NOMO-1 treated with DMSO at 0.1 percent for 48 hours (cell line): Measurements from ENCODE around the gene THAP11.

ENCODE experiments used
- DNase-seq: peaks from one replicate; lab custom pipeline; 2025; ENCODE audit not compliant: unreplicated experiment; lab: John Stamatoyannopoulos, UW

Gene THAP11

DNA sequence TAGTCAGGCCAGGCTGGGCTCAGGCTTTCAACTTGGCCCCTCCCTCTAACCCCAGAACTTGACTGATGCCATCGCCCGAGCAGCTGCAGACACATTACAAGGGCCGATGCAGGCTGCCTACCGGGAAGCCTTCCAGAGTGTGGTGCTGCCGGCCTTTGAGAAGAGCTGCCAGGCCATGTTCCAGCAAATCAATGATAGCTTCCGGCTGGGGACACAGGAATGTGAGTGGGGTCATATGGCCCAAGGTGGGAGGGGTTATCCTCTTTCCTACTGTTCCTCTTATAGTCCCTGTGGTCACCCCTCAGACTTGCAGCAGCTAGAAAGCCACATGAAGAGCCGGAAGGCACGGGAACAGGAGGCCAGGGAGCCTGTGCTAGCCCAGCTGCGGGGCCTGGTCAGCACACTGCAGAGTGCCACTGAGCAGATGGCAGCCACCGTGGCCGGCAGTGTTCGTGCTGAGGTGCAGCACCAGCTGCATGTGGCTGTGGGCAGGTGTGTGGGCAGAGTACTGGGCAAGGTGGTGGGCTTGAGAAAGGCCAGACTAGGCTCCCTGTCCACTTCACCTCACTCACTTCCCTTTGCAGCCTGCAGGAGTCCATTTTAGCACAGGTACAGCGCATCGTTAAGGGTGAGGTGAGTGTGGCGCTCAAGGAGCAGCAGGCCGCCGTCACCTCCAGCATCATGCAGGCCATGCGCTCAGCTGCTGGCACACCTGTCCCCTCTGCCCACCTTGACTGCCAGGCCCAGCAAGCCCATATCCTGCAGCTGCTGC lies 40.4 kb downstream of the THAP11 start:
- no peak for DNase-seq

- no peak for DNase-seq
Measured at GRCh38 chr16:67883146-67883871, 41.2 kb downstream of the THAP11 start.

- DNase-seq, result peak; percentile 25
Measured at GRCh38 chr16:67883872-67884261, 41.7 kb downstream of the THAP11 start.

GRCh38 chr16:67884684-67885083 lies 42.6 kb downstream of the THAP11 start, which contains the start of gene NRN1L:
Gene NRN1L, plus strand, starts transcription at chr16:67884885. Its CDS starts 19 bp downstream, at chr16:67884904.
- DNase-seq, result no peak

GRCh38 chr16:67885545-67885944 lies 43.4 kb downstream of the THAP11 start:
- no peak for DNase-seq

GRCh38 chr16:67885976-67886375 lies 43.9 kb downstream of the THAP11 start:
- no peak for DNase-seq

DNA sequence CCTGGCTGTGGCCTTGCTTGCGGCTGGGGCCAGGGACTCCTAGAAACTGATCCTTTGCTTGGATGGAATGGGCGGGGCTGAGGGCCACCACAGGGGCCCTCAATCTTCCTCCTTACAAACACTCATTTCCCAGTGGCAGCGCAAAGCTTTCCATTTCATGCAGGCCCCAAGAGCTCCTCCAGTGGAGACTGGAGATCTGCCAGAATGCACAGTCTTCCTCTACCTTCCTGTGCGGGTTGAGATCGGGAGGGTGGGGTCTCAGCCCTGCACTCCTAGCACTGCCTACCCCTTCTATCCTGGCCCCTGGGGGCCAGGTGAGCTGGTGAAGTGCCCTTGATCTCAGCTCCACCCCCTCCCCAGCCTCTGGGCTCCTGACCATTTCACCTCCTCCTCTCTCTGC lies 44.3 kb downstream of the THAP11 start:
- no peak for DNase-seq

DNA sequence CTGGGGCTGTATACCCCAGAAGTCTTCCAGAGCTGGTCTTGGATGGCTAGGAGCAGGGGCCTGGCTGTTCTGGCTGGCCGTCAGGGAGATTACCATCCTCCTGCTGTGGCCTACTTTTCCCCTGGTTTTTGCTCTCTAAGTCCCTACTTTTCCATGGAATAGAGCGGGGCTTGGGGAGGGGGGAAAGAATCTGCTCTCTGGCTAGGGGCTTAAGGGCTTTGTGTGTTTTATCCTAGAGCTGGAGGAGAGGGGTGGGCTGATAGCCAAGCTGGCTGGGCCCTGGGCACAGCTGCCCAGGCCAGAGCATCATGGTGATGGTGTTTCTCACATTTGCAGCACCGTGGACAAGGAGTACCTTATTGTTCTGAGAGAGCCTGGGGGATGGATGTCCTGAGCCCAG lies 46.2 kb downstream of the THAP11 start:
- DNase-seq, result no peak

GRCh38 chr16:67892375-67892774 lies 50.3 kb downstream of the THAP11 start:
- DNase-seq, result no peak

- peak; percentile 96 for DNase-seq
Measured at GRCh38 chr16:67892899-67893742, 51.0 kb downstream of the THAP11 start, which contains the start of gene PSKH1. Gene PSKH1, plus strand, starts transcription at chr16:67893254. Its CDS starts 15,496 bp downstream, at chr16:67908750.
